SK-N-SH (cell line): Measurements from ENCODE around the gene FAT2.

ENCODE experiments used
- CTCF ChIP-seq: fragments of 200-600 bp; sonication (generic); IDR thresholded peaks from 2 replicates; pipeline ENCODE4 v1.6.1; 2017; ENCODE audit warnings: antibody characterized with exemption, mild to moderate bottlenecking, moderate library complexity
- EP300 ChIP-seq, 2 experiments: IDR thresholded peaks; 2 replicates each; pipeline versions ENCODE4 v1.4.0 to v1.6.1; 2012; ENCODE audit warnings: borderline replicate concordance in 1 of 2, low read depth in 1 of 2, low read length in 1 of 2
- EZH2phosphoT487 ChIP-seq: fragments of 200-600 bp; sonication (generic); IDR thresholded peaks from 2 replicates; pipeline ENCODE4 v1.6.1; 2017; ENCODE audit warnings: low read depth, mixed run types, mild to moderate bottlenecking, antibody characterized with exemption, moderate library complexity, borderline replicate concordance

- TF ChIP-seq EZH2phosphoT487 (no peak), EP300 (IDR thresholded peaks at IDR 0.05; ENCODE audit: borderline replicate concordance in 1 of 2, low read depth in 1 of 2, low read length in 1 of 2) (no peak), CTCF (no peak)
Measured at GRCh38 chr5:151632941-151633340, 41.8 kb upstream of the FAT2 start.
